Adipose tissue (tissue), 3 donors: ENCODE data around the gene TSEN54. TPM values are rescaled to one million over a fixed set of nuclear protein-coding genes. Genes with fewer than 3 reads are reported as not detected.

Experiments
- H3K27ac ChIP-seq: one replicate; pipeline ENCODE4 v1.5.1; 2013; ENCODE audit warnings: low read depth, low read length
- WGBS, 3 donors: extraction: QIAGEN DNeasy Blood & Tissue Kit; methylation state at CpG; one replicate each; pipeline ENCODE4 v1.1.7; 2013; 5-methylcytosine and 5-hydroxymethylcytosine counted together
- polyA plus RNA-seq, 3 donors: library from polyadenylated mRNA; stranded (reverse); fragments of 200-250 nt; gene quantifications; one replicate each; pipeline ENCODE4 v1.2.3, GENCODE V29; 2013
- donor health status: healthy with polysubstance abuse.
- donor health status: Bipolar disorder and iron deficiency.
- donor health status: healthy.

Gene TSEN54
- polyA plus RNA-seq, 3 donors: 20.1 to 22.7 (median 22.3) TPM

GRCh38 chr17:75524970-75525805 is 8.9 kb downstream of the TSEN54 start, which contains the start of gene LLGL2:
LLGL2 (plus strand) TSS chr17:75525697; CDS start chr17:75543427, 17,730 bp downstream.
- H3K27ac ChIP-seq: no peak within 1 kb of the TSS
- WGBS, 3 donors: 1% methylated on average over 63 to 108 of the region's 108 CpGs

- WGBS, 3 donors: 2% methylated on average over 52 to 60 of the region's 60 CpGs
- no peak overlapping the region for H3K27ac ChIP-seq
Observed at GRCh38 chr17:75525806-75526554, 9.7 kb downstream of the TSEN54 start.

- H3K27ac ChIP-seq: no peak overlapping the region
- 23 to 59% (median 58%) methylated on average over 13 of the region's 13 CpGs for WGBS, 3 donors
Observed at GRCh38 chr17:75526555-75527270, 10.4 kb downstream of the TSEN54 start.

GRCh38 chr17:75530837-75531720 is 14.8 kb downstream of the TSEN54 start:
- WGBS, 3 donors: 62 to 80% (median 79%) methylated on average over 19 of the region's 19 CpGs
- no peak overlapping the region for H3K27ac ChIP-seq

GRCh38 chr17:75531721-75532072 is 15.4 kb downstream of the TSEN54 start:
- WGBS, 3 donors: 53 to 91% (median 84%) methylated on average over 7 of the region's 7 CpGs
- no peak overlapping the region for H3K27ac ChIP-seq

GRCh38 chr17:75535119-75535537 is 18.8 kb downstream of the TSEN54 start:
- 57 to 60% (median 59%) methylated on average over 15 of the region's 15 CpGs for WGBS, 3 donors
- H3K27ac ChIP-seq: no peak overlapping the region

GRCh38 chr17:75535871-75536270 is 19.5 kb downstream of the TSEN54 start:
- H3K27ac ChIP-seq: no peak overlapping the region
- WGBS, 3 donors: 81 to 94% (median 90%) methylated on average over 8 of the region's 8 CpGs

- no peak overlapping the region for H3K27ac ChIP-seq
Observed at GRCh38 chr17:75536366-75536765, 20.0 kb downstream of the TSEN54 start.

GRCh38 chr17:75539967-75540729 is 23.8 kb downstream of the TSEN54 start:
- 54 to 90% (median 88%) methylated on average over 13 of the region's 13 CpGs for WGBS, 3 donors
- H3K27ac ChIP-seq: no peak overlapping the region

More at GRCh38 chr17:75536366-75536765, 20.0 kb downstream of the TSEN54 start:
- WGBS, 3 donors: 77 to 85% (median 81%) methylated on average over 10 of the region's 10 CpGs

- H3K27ac ChIP-seq: no peak overlapping the region
- WGBS, 3 donors: 54 to 61% (median 56%) methylated on average over 4 of the region's 4 CpGs
Observed at GRCh38 chr17:75540923-75541503, 24.7 kb downstream of the TSEN54 start.

- 63 to 95% (median 88%) methylated on average over 8 of the region's 8 CpGs for WGBS, 3 donors
- no peak overlapping the region for H3K27ac ChIP-seq
Observed at GRCh38 chr17:75542229-75542628, 25.9 kb downstream of the TSEN54 start.

GRCh38 chr17:75542728-75543336 is 26.5 kb downstream of the TSEN54 start:
- 56 to 88% (median 82%) methylated on average over 15 of the region's 15 CpGs for WGBS, 3 donors
- no peak overlapping the region for H3K27ac ChIP-seq

GRCh38 chr17:75544250-75544649 is 27.9 kb downstream of the TSEN54 start:
- WGBS, 3 donors: 70 to 78% (median 73%) methylated on average over 8 of the region's 8 CpGs
- no peak overlapping the region for H3K27ac ChIP-seq

GRCh38 chr17:75546181-75546580 is 29.9 kb downstream of the TSEN54 start:
- 52 to 95% (median 92%) methylated on average over 13 of the region's 13 CpGs for WGBS, 3 donors
- no peak overlapping the region for H3K27ac ChIP-seq

- no peak overlapping the region for H3K27ac ChIP-seq
- 59 to 94% (median 87%) methylated on average over 9 of the region's 9 CpGs for WGBS, 3 donors
Observed at GRCh38 chr17:75547091-75547490, 30.8 kb downstream of the TSEN54 start.

- WGBS, 3 donors: 64 to 85% (median 84%) methylated on average over 5 of the region's 5 CpGs
- H3K27ac ChIP-seq: no peak overlapping the region
Observed at GRCh38 chr17:75548813-75549212, 32.5 kb downstream of the TSEN54 start.
